DND-41 (cell line): ENCODE results near the gene DYRK2.

ENCODE experiments used
- ATAC-seq: fragments of 200-7000 bp; cut with Tn5 transposase; 3 replicates; pipeline ENCODE4 v1.9.1; 2021; ENCODE audit warnings: low read depth; ENCODE audit not compliant: insufficient read depth
- DNase-seq: peaks from one replicate; pipeline ENCODE4 v3.0.0-alpha.2; 2020
- H2AFZ ChIP-seq: 2 replicates; pipeline ENCODE4 v1.6.0; 2012; ENCODE audit warnings: low read depth, low read length
- H3K27ac ChIP-seq: 2 replicates; pipeline ENCODE4 v1.5.1; 2012; ENCODE audit warnings: low read length, inconsistent platforms
- H3K27me3 ChIP-seq: fragments of 200-600 bp; sonication (generic); 2 replicates; pipeline ENCODE4 v1.6.0; 2012; ENCODE audit warnings: low read length, mild to moderate bottlenecking, inconsistent platforms; ENCODE audit not compliant: insufficient read depth, poor library complexity
- H3K36me3 ChIP-seq: 2 replicates; pipeline ENCODE4 v1.5.1; 2012; ENCODE audit warnings: low read length, inconsistent platforms; ENCODE audit not compliant: insufficient read depth
- H3K4me1 ChIP-seq: 2 replicates; pipeline ENCODE4 v1.5.1; 2012; ENCODE audit warnings: mild to moderate bottlenecking, low read length; ENCODE audit not compliant: insufficient read depth
- H3K4me2 ChIP-seq: 2 replicates; pipeline ENCODE4 v1.6.0; 2012; ENCODE audit warnings: mild to moderate bottlenecking, moderate library complexity, low read length, inconsistent platforms; ENCODE audit not compliant: insufficient read depth
- H3K4me3 ChIP-seq, 2 experiments: fragments of 200-600 bp in 1 of 2; shearing (Covaris generic) in 1 of 2; 2 replicates each; pipeline ENCODE4 v1.5.1; 2012 to 2016; ENCODE audit warnings: inconsistent platforms in 2 of 2, low read length in 2 of 2, mild to moderate bottlenecking in 2 of 2, low read depth in 1 of 2, moderate library complexity in 1 of 2
- H3K79me2 ChIP-seq: 2 replicates; pipeline ENCODE4 v1.6.0; 2012; ENCODE audit warnings: low read length, inconsistent platforms; ENCODE audit not compliant: insufficient read depth
- H3K9ac ChIP-seq: 2 replicates; pipeline ENCODE4 v1.6.0; 2012; ENCODE audit warnings: low read depth, mild to moderate bottlenecking, inconsistent platforms, low read length, moderate library complexity
- H3K9me3 ChIP-seq: 2 replicates; pipeline ENCODE4 v1.5.1; 2012; ENCODE audit warnings: low read length, moderate library complexity, mild to moderate bottlenecking, inconsistent platforms; ENCODE audit not compliant: insufficient read depth, severe bottlenecking
- H4K20me1 ChIP-seq: 2 replicates; pipeline ENCODE4 v1.6.0; 2012; ENCODE audit warnings: low read length; ENCODE audit not compliant: insufficient read depth
- EZH2 ChIP-seq: IDR thresholded peaks from 3 replicates; pipeline ENCODE4 v1.6.1; 2012; ENCODE audit warnings: borderline replicate concordance, low read depth, mild to moderate bottlenecking, moderate library complexity, low read length, inconsistent platforms; ENCODE audit not compliant: severe bottlenecking
- TF ChIP-seq, protein P1 (sequence below): IDR thresholded peaks from 2 replicates; pipeline ENCODE4 v1.5.1; 2012; ENCODE audit warnings: borderline replicate concordance, low read length, moderate library complexity, mild to moderate bottlenecking; ENCODE audit not compliant: poor library complexity, severe bottlenecking; ENCODE audit errors: extremely low read depth

Gene DYRK2

DNA sequence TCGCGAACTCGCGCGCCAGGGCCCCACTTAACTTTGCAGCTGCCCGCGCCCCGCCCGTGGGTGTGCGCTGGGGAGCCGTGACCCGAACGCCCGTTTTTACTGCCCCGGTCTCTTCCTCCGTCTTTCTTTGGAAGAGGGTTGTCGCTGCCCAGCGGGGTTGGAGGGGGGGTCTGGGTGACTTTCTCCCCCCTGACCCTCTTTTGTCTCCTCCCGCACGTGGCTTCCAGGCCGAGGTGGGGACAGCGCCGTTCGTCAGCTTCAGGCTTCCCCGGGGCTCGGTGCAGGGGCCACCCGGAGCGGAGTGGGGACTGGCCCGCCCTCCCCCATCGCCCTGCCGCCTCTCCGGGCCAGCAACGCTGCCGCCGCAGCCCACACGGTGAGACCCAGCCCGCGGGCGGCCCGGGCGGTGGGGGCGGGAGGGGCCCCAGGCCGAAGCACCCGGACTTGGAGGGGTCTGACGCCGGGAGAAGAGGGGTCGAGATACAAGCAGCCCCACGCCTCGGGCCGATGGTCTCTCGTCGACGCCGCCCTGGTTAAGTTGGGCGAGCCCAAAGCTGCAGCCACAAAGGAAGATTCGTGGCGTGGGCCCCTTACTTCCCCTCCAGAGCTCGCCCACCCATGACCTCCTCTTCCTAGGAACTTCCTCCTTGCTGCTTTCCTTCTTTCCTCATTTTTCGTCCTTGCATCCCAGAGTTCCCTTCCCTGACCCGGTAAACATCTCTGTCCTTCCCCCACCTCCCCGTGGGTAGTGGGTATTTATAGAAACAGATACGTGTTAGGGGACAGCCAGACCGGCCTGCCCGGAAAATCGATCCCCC, 1.2 kb downstream of the DYRK2 start:
- peak overlapping the region; percentile 80; the same call in 1 of the 2 replicates for H2AFZ ChIP-seq
- peak overlapping the region; percentile 97 for H3K9ac ChIP-seq
- DNase-seq (peak; percentile 47), ATAC-seq (peak; percentile 41)
- H3K36me3 ChIP-seq, result peaks cover 44% of the 10 kb centered on the region
- TF ChIP-seq EZH2, result no peak
- TF ChIP-seq, protein P1, sequence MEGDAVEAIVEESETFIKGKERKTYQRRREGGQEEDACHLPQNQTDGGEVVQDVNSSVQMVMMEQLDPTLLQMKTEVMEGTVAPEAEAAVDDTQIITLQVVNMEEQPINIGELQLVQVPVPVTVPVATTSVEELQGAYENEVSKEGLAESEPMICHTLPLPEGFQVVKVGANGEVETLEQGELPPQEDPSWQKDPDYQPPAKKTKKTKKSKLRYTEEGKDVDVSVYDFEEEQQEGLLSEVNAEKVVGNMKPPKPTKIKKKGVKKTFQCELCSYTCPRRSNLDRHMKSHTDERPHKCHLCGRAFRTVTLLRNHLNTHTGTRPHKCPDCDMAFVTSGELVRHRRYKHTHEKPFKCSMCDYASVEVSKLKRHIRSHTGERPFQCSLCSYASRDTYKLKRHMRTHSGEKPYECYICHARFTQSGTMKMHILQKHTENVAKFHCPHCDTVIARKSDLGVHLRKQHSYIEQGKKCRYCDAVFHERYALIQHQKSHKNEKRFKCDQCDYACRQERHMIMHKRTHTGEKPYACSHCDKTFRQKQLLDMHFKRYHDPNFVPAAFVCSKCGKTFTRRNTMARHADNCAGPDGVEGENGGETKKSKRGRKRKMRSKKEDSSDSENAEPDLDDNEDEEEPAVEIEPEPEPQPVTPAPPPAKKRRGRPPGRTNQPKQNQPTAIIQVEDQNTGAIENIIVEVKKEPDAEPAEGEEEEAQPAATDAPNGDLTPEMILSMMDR, result no peak
- peaks cover 42% of the 10 kb centered on the region for H4K20me1 ChIP-seq
- peaks cover 62% of the 10 kb centered on the region for H3K79me2 ChIP-seq
- H3K27ac ChIP-seq, result peak overlapping the region; percentile 86
- H3K4me1 ChIP-seq, result peaks cover 50% of the 10 kb centered on the region
- no peaks in the 10 kb centered on the region for H3K27me3 ChIP-seq
- no peaks in the 10 kb centered on the region for H3K9me3 ChIP-seq
- H3K4me2 ChIP-seq, result peak overlapping the region; percentile 73
- peak overlapping the region; percentile 74 to 89 for H3K4me3 ChIP-seq

DNA sequence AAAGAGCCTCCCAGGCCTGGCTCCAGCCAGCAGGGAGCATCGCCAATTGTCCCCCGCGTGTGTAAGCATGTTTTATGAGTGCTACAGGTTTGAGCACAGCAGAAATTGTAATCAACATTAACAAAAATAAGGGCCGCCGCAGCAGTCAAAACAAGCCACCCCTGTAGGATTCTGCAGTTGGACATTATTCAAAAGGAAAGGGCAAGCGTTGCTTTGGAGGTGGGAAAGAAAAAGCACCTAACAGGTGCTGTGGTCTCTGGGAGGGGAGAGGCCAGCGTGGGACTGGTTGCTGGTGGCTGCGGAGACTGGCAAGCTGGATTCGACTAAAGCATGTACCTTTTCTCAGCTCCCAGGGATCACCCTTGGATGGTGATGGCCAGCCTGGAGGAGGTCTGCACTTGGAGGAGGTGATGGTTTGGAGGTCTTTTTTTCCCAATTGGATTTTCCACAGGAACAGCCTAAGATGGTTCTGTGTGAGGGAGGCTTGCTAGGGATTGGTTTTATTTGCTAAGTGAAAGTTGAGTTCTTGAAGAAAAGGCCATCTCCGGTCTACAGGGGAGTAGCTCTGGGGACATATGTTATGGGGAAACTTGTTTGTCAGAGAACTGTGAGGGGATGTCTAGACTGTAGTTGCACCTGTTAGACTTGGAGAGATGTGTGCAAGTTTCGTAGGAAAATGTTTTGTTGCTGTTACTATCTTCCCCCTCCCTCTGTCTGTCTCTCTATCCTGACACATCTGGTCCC, 2.0 kb downstream of the DYRK2 start:
- Histone ChIP-seq H2AFZ (no peak overlapping the region), H3K9ac (peak overlapping the region; percentile 97), H3K27ac (peak overlapping the region; percentile 86), H3K4me1 (peaks cover 53% of the 10 kb centered on the region), H3K4me3 (peak overlapping the region; percentile 74 to 89), H4K20me1 (peaks cover 49% of the 10 kb centered on the region), H3K27me3 (no peaks in the 10 kb centered on the region), H3K36me3 (peaks cover 52% of the 10 kb centered on the region), H3K9me3 (no peaks in the 10 kb centered on the region), H3K79me2 (peaks cover 69% of the 10 kb centered on the region), H3K4me2 (peak overlapping the region; percentile 73)
- ATAC-seq (peak; percentile 39), DNase-seq (peak; percentile 39)
- TF ChIP-seq EZH2, result no peak
- TF ChIP-seq, protein P1, result no peak

DNA sequence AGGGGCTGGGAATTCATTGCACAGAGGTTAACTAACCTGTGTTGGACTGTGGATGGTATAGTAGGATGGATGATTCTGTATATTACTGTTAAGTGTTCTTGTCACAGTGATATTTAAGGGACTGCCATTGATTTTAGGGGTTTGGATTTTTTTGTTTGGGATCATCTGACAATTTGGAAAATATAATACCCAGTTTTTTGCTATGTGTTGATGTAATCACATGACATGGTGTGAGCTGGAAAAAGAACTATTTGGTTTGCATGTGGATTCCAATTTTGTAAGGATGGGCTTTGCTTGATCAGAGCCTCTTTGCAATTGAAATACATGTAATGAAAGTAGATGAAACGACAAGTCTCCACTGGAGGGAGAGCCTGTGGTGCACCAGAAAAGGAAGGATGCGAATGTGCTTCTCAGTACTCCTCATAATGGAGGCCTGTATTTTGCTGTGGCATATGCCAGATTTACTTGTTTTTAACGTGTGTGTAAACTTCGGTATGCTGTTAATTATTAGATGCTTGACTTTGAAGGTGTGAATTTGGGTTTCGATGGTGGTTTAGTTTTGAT, 2.7 kb downstream of the DYRK2 start:
- peak; percentile 54 for DNase-seq
- H3K27ac ChIP-seq, result peak overlapping the region; percentile 86

More for the DNA sequence above, 2.7 kb downstream of the DYRK2 start:
- Histone ChIP-seq H3K4me2 (peak overlapping the region; percentile 73), H3K4me3 (peak overlapping the region; percentile 74 to 89; a peak in 3 of 4 replicates), H3K4me1 (peaks cover 53% of the 10 kb centered on the region), H3K27me3 (no peaks in the 10 kb centered on the region), H2AFZ (no peak overlapping the region), H3K36me3 (peaks cover 58% of the 10 kb centered on the region), H4K20me1 (peaks cover 56% of the 10 kb centered on the region), H3K79me2 (peaks cover 76% of the 10 kb centered on the region), H3K9ac (peak overlapping the region; percentile 97), H3K9me3 (no peaks in the 10 kb centered on the region)
- ATAC-seq, result peak; percentile 59
- TF ChIP-seq EZH2, result no peak
- TF ChIP-seq, protein P1, result peak; percentile 58
